ENCODE data around the gene SECISBP2.

DNA sequence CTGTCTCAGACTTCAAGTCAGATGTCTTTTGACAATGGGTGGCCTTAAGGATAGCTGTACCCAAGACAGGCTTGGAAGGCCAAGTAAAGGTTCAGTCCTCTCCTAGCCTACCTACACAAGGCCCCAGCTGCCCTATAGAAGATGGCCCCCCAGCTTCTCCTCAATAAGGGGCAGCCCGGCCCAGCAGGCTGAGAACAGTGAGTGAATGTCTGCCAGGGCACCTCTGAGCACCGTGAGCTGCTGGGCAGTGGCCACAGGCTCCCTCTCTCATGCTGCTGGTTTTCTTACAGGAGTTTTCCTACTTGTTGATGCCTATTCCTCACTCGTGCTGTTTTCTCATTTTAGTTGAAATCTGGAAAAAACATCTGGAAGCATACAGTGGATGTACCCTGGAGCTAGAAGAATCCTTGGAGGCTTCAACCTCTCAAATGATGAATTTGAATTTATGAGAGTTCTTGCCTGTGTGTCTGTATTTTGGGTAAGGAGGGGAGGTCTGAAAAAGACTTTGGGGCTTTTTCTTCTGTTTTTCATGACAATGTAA lies 40.1 kb downstream of the SECISBP2 start:
- TF ChIP-seq EZH2 (IDR thresholded peaks at IDR 0.05; ENCODE audit: borderline replicate concordance, low read length): no peak
- TF ChIP-seq, protein P1, sequence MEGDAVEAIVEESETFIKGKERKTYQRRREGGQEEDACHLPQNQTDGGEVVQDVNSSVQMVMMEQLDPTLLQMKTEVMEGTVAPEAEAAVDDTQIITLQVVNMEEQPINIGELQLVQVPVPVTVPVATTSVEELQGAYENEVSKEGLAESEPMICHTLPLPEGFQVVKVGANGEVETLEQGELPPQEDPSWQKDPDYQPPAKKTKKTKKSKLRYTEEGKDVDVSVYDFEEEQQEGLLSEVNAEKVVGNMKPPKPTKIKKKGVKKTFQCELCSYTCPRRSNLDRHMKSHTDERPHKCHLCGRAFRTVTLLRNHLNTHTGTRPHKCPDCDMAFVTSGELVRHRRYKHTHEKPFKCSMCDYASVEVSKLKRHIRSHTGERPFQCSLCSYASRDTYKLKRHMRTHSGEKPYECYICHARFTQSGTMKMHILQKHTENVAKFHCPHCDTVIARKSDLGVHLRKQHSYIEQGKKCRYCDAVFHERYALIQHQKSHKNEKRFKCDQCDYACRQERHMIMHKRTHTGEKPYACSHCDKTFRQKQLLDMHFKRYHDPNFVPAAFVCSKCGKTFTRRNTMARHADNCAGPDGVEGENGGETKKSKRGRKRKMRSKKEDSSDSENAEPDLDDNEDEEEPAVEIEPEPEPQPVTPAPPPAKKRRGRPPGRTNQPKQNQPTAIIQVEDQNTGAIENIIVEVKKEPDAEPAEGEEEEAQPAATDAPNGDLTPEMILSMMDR (IDR thresholded peaks at IDR 0.05; ENCODE audit: low read length): no peak
